Skeletal muscle cell (primary cell): ENCODE data around the gene NDUFB10.
"Not testable (repeated sequence)": the region's sequence is repeated elsewhere in the genome, so short reads cannot be mapped to it uniquely, and the experiment has no call there.

Experiments used
- DNase-seq: peaks from one replicate; pipeline ENCODE4 v3.0.0-alpha.2; 2010; ENCODE audit warnings: low read depth
- H3K4me3 ChIP-seq: 2 replicates; pipeline ENCODE4 v1.5.1; 2011; ENCODE audit warnings: low read depth, mild to moderate bottlenecking, control low read depth, low read length, moderate library complexity

The NDUFB10 gene

GRCh38 chr16:1944612-1945199 is 14.6 kb upstream of the NDUFB10 start:
- H3K4me3 ChIP-seq, result no peak overlapping the region

GRCh38 chr16:1945559-1946391 is 13.6 kb upstream of the NDUFB10 start:
- no peak overlapping the region for H3K4me3 ChIP-seq
- no peak for DNase-seq

More at GRCh38 chr16:1944612-1945199, 14.6 kb upstream of the NDUFB10 start:
- no peak for DNase-seq

- no peak overlapping the region for H3K4me3 ChIP-seq
- DNase-seq, result no peak
Measured at GRCh38 chr16:1946495-1947368, 12.6 kb upstream of the NDUFB10 start.

- no peak for DNase-seq
- H3K4me3 ChIP-seq, result no peak overlapping the region
Measured at GRCh38 chr16:1947369-1947670, 12.0 kb upstream of the NDUFB10 start.

- H3K4me3 ChIP-seq, result no peak overlapping the region
- DNase-seq, result no peak
Measured at GRCh38 chr16:1949507-1949906, 9.8 kb upstream of the NDUFB10 start.

GRCh38 chr16:1950047-1950446 is 9.3 kb upstream of the NDUFB10 start:
- no peak for DNase-seq
- no peak overlapping the region for H3K4me3 ChIP-seq

GRCh38 chr16:1950559-1950958 is 8.8 kb upstream of the NDUFB10 start:
- H3K4me3 ChIP-seq, result no peak overlapping the region
- DNase-seq, result no peak

GRCh38 chr16:1953734-1954133 is 5.6 kb upstream of the NDUFB10 start:
- DNase-seq, result no peak
- no peak overlapping the region for H3K4me3 ChIP-seq

- H3K4me3 ChIP-seq, DNase-seq: not testable (repeated sequence)
Measured at GRCh38 chr16:1957434-1958142, 1.8 kb upstream of the NDUFB10 start.

GRCh38 chr16:1958143-1958491 is 1.2 kb upstream of the NDUFB10 start:
- not testable (repeated sequence) for H3K4me3 ChIP-seq, DNase-seq

- no peak for DNase-seq
- peak overlapping the region; percentile 87 for H3K4me3 ChIP-seq
Measured at GRCh38 chr16:1958715-1959268, 546 bp upstream of the NDUFB10 start.

- H3K4me3 ChIP-seq, result peak overlapping the region; percentile 87
- DNase-seq, result no peak
Measured at GRCh38 chr16:1960665-1961630, 1.6 kb downstream of the NDUFB10 start.

GRCh38 chr16:1961651-1962067 is 2.3 kb downstream of the NDUFB10 start:
- no peak for DNase-seq
- H3K4me3 ChIP-seq, result no peak overlapping the region

- peak overlapping the region; percentile 68 for H3K4me3 ChIP-seq
- not testable (repeated sequence) for DNase-seq
Measured at GRCh38 chr16:1962161-1963153, 3.1 kb downstream of the NDUFB10 start.

GRCh38 chr16:1963806-1964505 is 4.6 kb downstream of the NDUFB10 start:
- no peak for DNase-seq
- H3K4me3 ChIP-seq, result peak overlapping the region; percentile 68

GRCh38 chr16:1964506-1965395 is 5.4 kb downstream of the NDUFB10 start, which contains the start of gene RPS2:
Gene RPS2 (minus strand): TSS chr16:1964826. CDS start chr16:1964625, 201 bp downstream.
- DNase-seq, result peak; percentile 95
- H3K4me3 ChIP-seq, result peak within 1 kb of the TSS; percentile 68
